Psoas muscle (tissue), 8 donors: Measurements from ENCODE around the gene SCAMP5. TPM values are rescaled to one million over a fixed set of nuclear protein-coding genes. Genes with fewer than 3 reads are reported as not detected.

Experiments
- ATAC-seq, 4 donors: fragments of 200-7000 bp; cut with Tn5 transposase; one replicate each; pipeline ENCODE4 v1.9.1; 2020; ENCODE audit warnings: moderate library complexity in 3 of 4, mild to moderate bottlenecking in 2 of 4
- DNase-seq, 2 donors: peaks; one replicate each; pipeline ENCODE4 v3.0.0-alpha.2; 2020
- H3K27ac ChIP-seq: fragments of 200-600 bp; one replicate; pipeline ENCODE4 v1.8.0; 2022
- H3K27me3 ChIP-seq, 3 donors: fragments of 200-600 bp in 1 of 3; one replicate each; pipeline versions ENCODE4 v1.6.1 to v1.8.0; 2013 to 2022; ENCODE audit warnings: low read length in 2 of 3, mild to moderate bottlenecking in 2 of 3, moderate library complexity in 1 of 3; ENCODE audit not compliant: insufficient read depth in 3 of 3
- H3K36me3 ChIP-seq, 2 donors: fragments of 200-600 bp in 1 of 2; one replicate each; pipeline versions ENCODE4 v1.6.1 to v1.8.0; 2013 to 2022; ENCODE audit warnings: low read depth in 1 of 2, mild to moderate bottlenecking in 1 of 2, moderate library complexity in 1 of 2; ENCODE audit not compliant: insufficient read depth in 1 of 2
- H3K4me1 ChIP-seq: fragments of 200-600 bp; one replicate; pipeline ENCODE4 v1.8.0; 2022
- H3K4me3 ChIP-seq: fragments of 200-600 bp; one replicate; pipeline ENCODE4 v1.8.0; 2022; ENCODE audit warnings: mild to moderate bottlenecking
- H3K9me3 ChIP-seq: fragments of 200-600 bp; one replicate; pipeline ENCODE4 v1.8.0; 2022
- CTCF ChIP-seq: fragments of 200-600 bp; IDR thresholded peaks from one replicate; pipeline ENCODE4 v1.8.0; 2022; ENCODE audit warnings: antibody characterized with exemption
- WGBS, 3 donors: extraction: QIAGEN DNeasy Blood & Tissue Kit; methylation state at CpG; one replicate each; pipeline versions ENCODE4 v1.1.6 to v1.1.7; 2013; 5-methylcytosine and 5-hydroxymethylcytosine counted together
- intact Hi-C, 2 donors: fragments of 100-400 bp; cut with DNase I; formaldehyde crosslinking; loops; one replicate each; pipeline versions ENCODE4 v1.11.0 to v1.14.2; 2022
- polyA plus RNA-seq, 3 donors: library from polyadenylated mRNA; stranded (reverse); fragments of 200-250 nt; gene quantifications; one replicate each; pipeline ENCODE4 v1.2.3, GENCODE V29; 2013
- total RNA-seq, 4 donors: library from RNA; stranded (reverse); fragmentation: NEBNext Ultra II Directional in 2 of 4; extraction: Animal tissue kit (Norgen Biotek cat#: 25700) in 2 of 4; gene quantifications; one replicate each; pipeline versions ENCODE4 v1.2.1 to v1.2.4, GENCODE V29; 2021 to 2023
- donor health status: healthy with polysubstance abuse.
- donor health status: DM: no; HTN: no; CAD: no; lungs with moderate emphysema.
- donor health status: Bipolar disorder and iron deficiency.
- donor health status: healthy.
- donor health status: DM: yes; HTN: yes; CAD: no.
- donor health status: DM: no; HTN: no; CAD: no.
- donor health status: DM: no; HTN: no; CAD: no.
- donor health status: DM: yes; HTN: yes; CAD: no.

SCAMP5 gene
- total and polyA plus RNA-seq, 7 donors = 0.03 to 6.3 (median 0.60) TPM; not detected in 1

DNA sequence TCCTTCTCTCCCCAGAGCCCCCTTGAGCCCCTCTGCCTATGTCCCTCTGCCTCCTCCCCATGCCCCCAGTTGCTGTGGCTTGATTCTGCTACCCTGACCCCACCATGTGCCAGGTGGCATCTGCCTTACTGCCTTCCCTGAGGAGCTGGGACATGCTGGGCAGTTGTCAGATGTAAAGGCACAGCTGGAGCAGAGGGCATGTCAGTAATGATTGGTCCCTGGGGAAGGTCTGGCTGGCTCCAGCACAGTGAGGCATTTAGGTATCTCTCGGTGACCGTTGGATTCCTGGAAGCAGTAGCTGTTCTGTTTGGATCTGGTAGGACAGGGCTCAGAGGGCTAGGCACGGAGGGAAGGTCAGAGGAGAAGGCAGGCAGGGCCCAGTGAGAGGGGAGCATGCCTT, 24.6 kb downstream of the SCAMP5 start:
- TF ChIP-seq CTCF = no peak
- Histone ChIP-seq H3K9me3 (no peaks in the 10 kb centered on the region), H3K27ac (no peak overlapping the region), H3K4me1 (peaks cover 10% of the 10 kb centered on the region), H3K36me3 (no peaks in the 10 kb centered on the region), H3K27me3 (peaks cover 0 to 4% (median 0%) of the 10 kb centered on the region in 3 donors), H3K4me3 (no peak overlapping the region)
- DNase-seq (no peak), ATAC-seq (no peak)
- WGBS, 3 donors = 55 to 75% (median 61%) methylated on average over 3 of the region's 3 CpGs
- intact Hi-C loops = loop anchor here in 1 of 2 donors (10.0 kb wide), 1 partner anchor 285 kb away; no protein-coding TSS in a partner anchor

DNA sequence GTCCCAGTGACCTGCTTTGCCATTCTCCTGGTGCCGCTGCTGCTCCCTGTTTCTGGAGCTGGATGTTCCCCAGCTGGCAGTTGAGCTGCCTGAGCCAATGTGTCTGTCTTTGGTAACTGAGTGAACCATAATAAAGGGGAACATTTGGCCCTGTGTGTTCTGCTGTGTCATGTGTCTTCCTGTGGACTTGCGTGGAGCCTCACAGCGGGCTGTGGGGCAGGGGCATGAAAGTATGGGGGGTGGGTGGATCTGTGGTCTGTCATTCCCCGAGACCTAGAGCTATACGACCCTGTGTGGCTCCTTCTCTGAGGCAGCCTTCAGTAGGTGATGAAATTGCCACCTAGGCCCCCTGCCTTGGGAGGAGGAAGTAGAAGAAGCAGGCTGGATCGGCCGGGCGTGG, 26.0 kb downstream of the SCAMP5 start:
- Histone ChIP-seq H3K4me1 (peaks cover 13% of the 10 kb centered on the region), H3K4me3 (no peak overlapping the region), H3K27me3 (peaks cover 0 to 4% (median 0%) of the 10 kb centered on the region in 3 donors), H3K36me3 (peaks cover 0 to 7% of the 10 kb centered on the region in 2 donors), H3K27ac (no peak overlapping the region), H3K9me3 (no peaks in the 10 kb centered on the region)
- no peak for DNase-seq
- TF ChIP-seq CTCF = no peak
- WGBS, 3 donors = 80 to 89% (median 83%) methylated on average over 8 of the region's 8 CpGs
- no peak for ATAC-seq
- intact Hi-C loops = loop anchor here in 1 of 2 donors (10.0 kb wide), 1 partner anchor 283 kb away; no protein-coding TSS in a partner anchor

- no peak for ATAC-seq
- H3K4me3 ChIP-seq = no peak overlapping the region
- H3K27me3 ChIP-seq = peaks cover 0 to 4% (median 0%) of the 10 kb centered on the region in 3 donors
- intact Hi-C loops = loop anchor here in 1 of 2 donors (10.0 kb wide), 1 partner anchor 282 kb away; no protein-coding TSS in a partner anchor
- no peaks in the 10 kb centered on the region for H3K9me3 ChIP-seq
- H3K27ac ChIP-seq = no peak overlapping the region
- peaks cover 13% of the 10 kb centered on the region for H3K4me1 ChIP-seq
- no peak for TF ChIP-seq CTCF
- DNase-seq = no peak
- H3K36me3 ChIP-seq = peaks cover 0 to 7% of the 10 kb centered on the region in 2 donors
- WGBS, 3 donors = 92 to 100% (median 97%) methylated on average over 2 of the region's 2 CpGs
These were observed 27.4 kb downstream of the SCAMP5 start for GRCh38 chr15:75022783-75023180.

GRCh38 chr15:75023181-75023871, 28.0 kb downstream of the SCAMP5 start, which contains the start of gene PPCDC:
PPCDC (plus strand) TSS chr15:75023590; CDS start chr15:75028319, 4,729 bp downstream.
- ATAC-seq = peak; percentile 99 to 100 (median 100)

More at GRCh38 chr15:75023181-75023871, 28.0 kb downstream of the SCAMP5 start, which contains the start of gene PPCDC:
- peak within 1 kb of the TSS; percentile 77 for H3K4me3 ChIP-seq
- H3K4me1 ChIP-seq = peaks cover 13% of the 10 kb centered on the region
- no peaks in the 10 kb centered on the region for H3K9me3 ChIP-seq
- 3 to 4% (median 3%) methylated on average over 37 to 40 of the region's 40 CpGs for WGBS, 3 donors
- peaks cover 0 to 2% (median 0%) of the 10 kb centered on the region in 3 donors for H3K27me3 ChIP-seq
- H3K36me3 ChIP-seq = peaks cover 0 to 9% of the 10 kb centered on the region in 2 donors
- no peak for TF ChIP-seq CTCF
- H3K27ac ChIP-seq = peak within 1 kb of the TSS; percentile 86
- DNase-seq = peak; percentile 97 to 98
- intact Hi-C loops = loop anchor here in 1 of 2 donors (10.0 kb wide), 1 partner anchor 281 kb away; no protein-coding TSS in a partner anchor
